Erythroblast (primary cell): ENCODE results near the gene FRMD4A.

Experiments
- DNase-seq, 2 experiments: peaks; one replicate each; lab custom pipeline; 2025; lab: John Stamatoyannopoulos, UW
- GATA1 ChIP-seq: IDR thresholded peaks from 2 replicates; pipeline ENCODE4 v1.6.1; 2011; ENCODE audit warnings: low read depth, mild to moderate bottlenecking, control low read depth, low read length, moderate library complexity
- POLR2A ChIP-seq: IDR thresholded peaks from 2 replicates; pipeline ENCODE4 v1.6.1; 2011; ENCODE audit warnings: mild to moderate bottlenecking, low read length

The FRMD4A gene

GRCh38 chr10:13761490-13762091 is 569.1 kb downstream of the FRMD4A start:
- TF ChIP-seq POLR2A (no peak), GATA1 (no peak)
- DNase-seq = no peak

DNA sequence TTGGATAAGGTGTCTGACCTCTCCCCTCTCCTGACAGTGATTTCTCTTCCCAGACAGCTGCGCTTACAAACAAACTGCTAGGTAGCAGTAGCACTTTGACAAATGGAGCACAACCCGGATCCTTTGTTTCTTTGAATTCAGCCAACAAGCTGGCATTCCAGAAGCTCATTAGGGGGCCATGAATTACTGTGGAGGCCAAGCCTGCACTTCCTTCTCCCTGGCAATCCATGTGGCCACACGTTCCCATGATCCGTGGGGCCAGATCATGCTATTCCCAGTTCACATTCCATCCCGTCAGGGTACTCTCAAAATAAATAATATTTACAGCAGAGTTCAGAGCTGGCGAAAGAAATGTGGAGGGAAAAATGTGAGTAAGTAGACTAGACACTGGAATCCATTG is 571.6 kb downstream of the FRMD4A start:
- no peak for TF ChIP-seq POLR2A
- TF ChIP-seq GATA1 = no peak
- DNase-seq = no peak

GRCh38 chr10:13758756-13759155 is 572.0 kb downstream of the FRMD4A start:
- peak in 1 of 2 experiments; percentile 8 for DNase-seq
- TF ChIP-seq POLR2A (no peak), GATA1 (no peak)

DNA sequence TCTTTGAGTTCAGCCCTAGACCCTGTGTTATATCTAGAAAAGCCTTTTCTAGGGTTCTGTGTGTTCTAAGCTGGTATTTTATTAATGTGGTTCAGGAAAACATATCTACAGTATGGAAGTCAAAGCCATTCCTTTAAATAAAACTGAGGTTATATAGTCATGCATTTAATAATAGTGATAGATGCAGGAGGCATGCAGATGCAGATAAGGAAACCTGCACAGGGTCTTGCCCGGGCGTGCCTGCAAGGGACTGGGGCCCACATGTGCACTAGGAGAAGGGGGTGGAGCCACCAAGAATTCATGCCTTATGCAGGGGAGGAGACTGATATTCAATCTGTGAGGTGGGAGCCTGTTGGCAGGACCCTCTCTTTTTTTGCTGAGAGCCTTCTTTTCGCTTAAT is 572.4 kb downstream of the FRMD4A start:
- DNase-seq = peak; percentile 66 to 74

GRCh38 chr10:13754277-13754676 is 576.4 kb downstream of the FRMD4A start:
- DNase-seq = no peak
- no peak for TF ChIP-seq POLR2A

More for the DNA sequence above, 572.4 kb downstream of the FRMD4A start:
- no peak for TF ChIP-seq POLR2A
- no peak for TF ChIP-seq GATA1

DNA sequence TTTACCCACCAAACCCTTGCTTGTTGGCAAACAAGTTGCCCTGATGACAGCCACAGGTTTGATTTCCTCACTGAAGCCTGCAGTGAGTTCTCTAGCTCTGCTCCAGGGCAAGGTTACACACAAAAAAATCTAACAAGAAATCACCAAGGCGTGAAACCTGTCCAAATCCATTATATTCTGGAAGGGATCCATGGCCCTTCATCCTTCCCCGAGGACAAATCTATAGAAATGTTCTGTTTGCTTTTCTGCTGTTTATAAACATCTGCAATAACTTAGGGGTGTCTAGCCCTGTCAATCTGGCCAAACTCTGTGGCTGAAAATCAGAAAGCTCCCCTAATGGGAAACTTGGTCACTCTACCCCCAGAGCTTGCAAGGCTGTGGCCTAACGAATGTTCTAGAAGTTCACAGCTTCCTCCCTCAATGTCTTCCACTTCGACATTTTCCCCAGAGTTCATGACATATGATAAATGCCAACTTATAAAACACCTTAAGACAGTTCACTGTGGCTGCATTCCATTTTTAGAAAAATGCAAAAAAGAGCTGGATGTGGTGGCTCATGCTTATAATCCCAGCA is 579.4 kb downstream of the FRMD4A start:
- no peak for TF ChIP-seq GATA1
- no peak for TF ChIP-seq POLR2A
- DNase-seq = no peak

GRCh38 chr10:13750299-13751190 is 580.2 kb downstream of the FRMD4A start:
- DNase-seq = no peak
- no peak for TF ChIP-seq GATA1
- no peak for TF ChIP-seq POLR2A

DNA sequence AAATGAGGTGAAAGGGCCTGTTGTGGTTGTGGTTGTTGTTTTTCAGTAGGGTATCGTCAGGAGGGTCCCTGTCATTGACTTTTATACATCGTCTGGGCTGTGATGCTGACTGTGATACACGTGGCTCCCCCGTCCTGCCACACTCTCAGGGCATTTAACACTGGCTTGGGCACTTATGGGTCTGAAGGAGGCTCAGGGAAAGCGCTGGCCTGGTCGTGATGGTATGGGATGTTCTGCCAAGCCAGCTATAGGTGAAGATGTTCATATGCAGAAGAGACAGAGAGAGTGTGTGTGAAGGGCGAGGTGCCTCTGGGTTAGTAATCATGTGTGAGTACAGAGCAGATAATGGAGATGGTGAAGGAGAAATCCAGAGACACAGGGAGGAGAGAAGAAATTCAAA is 585.5 kb downstream of the FRMD4A start:
- DNase-seq = no peak
- no peak for TF ChIP-seq POLR2A

GRCh38 chr10:13743963-13744362 is 586.8 kb downstream of the FRMD4A start:
- no peak for DNase-seq
- no peak for TF ChIP-seq POLR2A
- no peak for TF ChIP-seq GATA1

GRCh38 chr10:13743101-13743693 is 587.5 kb downstream of the FRMD4A start:
- TF ChIP-seq POLR2A (no peak), GATA1 (no peak)
- no peak for DNase-seq

DNA sequence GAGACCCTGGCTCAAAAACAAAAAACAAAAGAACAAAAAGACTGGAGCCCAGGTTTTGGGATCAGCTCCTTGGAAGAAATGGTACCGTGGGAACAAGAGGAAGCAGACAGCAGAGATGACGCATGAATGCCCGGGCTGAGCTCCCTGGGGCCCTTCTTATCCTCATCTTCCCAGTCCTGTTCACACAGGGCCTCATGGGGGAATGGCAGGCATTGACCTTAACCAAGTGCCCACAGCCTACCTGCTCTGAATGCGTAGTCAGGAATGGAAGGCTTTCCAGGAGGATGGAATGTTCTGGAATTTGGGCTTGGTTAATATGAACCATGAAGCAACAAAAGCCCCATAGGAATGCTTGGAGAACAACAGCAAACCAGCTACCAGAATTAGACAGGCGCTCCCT is 589.3 kb downstream of the FRMD4A start:
- DNase-seq = no peak
- TF ChIP-seq GATA1 (no peak), POLR2A (no peak)

- DNase-seq = no peak
- TF ChIP-seq POLR2A (no peak), GATA1 (no peak)
Measured at GRCh38 chr10:13740461-13740860, 590.3 kb downstream of the FRMD4A start.

DNA sequence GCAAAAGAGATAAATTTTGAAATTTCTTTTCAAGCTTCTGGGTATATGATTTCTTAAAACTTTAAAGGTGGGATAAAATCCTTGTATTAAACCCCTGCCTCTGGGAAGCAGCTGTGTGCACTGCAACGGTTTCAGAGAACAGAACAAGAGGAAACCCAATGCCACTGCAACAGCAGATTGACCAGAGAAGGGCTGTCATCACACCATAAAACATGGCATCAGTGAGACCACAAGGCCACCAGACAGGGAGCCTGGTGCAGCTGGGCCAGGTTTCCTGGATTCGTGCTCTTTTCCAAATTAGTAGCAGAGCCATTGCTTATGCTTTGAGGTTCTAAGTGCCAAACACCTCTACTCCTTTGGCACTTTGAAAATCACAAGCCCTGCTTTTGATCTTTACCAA is 591.5 kb downstream of the FRMD4A start:
- TF ChIP-seq POLR2A = no peak
- TF ChIP-seq GATA1 = no peak
- no peak for DNase-seq

DNA sequence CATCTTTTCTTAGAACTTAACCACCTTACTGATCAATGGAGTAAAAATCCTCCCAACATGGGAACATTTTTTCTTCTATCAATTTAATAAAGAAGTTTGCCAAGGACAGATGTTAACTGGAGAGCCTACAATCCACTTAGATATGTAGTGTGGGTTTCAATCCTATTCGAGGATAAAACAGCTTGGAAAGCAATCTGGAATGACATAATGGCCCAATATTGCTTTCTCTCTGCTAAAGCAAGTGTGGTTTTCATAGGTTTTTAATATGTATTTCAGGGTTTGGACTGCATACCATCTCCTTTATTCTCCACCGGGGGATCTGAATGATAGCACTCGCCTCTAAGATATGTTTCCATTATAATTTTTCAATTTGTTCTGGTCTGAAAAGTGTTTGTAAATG is 594.2 kb downstream of the FRMD4A start:
- no peak for DNase-seq
- TF ChIP-seq GATA1 (no peak), POLR2A (no peak)
